Measurements from ENCODE around the gene NEUROD2.

NEUROD2 gene

GRCh38 chr17:39626171-39627046 is 18.7 kb upstream of the NEUROD2 start, which contains the start of gene PPP1R1B:
PPP1R1B (plus strand) TSS chr17:39626952; CDS start chr17:39627393, 441 bp downstream.
- H3K27ac ChIP-seq (ENCODE audit: low read depth, low read length, severe bottlenecking): no peak within 1 kb of the TSS
- no peaks in the 10 kb centered on the region for H3K9me3 ChIP-seq (ENCODE audit: control insufficient read depth, low read length)
- H3K36me3 ChIP-seq (ENCODE audit: control insufficient read depth, insufficient read depth, low read length): no peaks in the 10 kb centered on the region
- peaks cover 8% of the 10 kb centered on the region for H3K4me1 ChIP-seq (ENCODE audit: control insufficient read depth, insufficient read depth, low read length, poor library complexity, severe bottlenecking)
- H3K4me3 ChIP-seq (ENCODE audit: extremely low read depth, insufficient read depth, low read length, poor library complexity, severe bottlenecking): peak within 1 kb of the TSS; percentile 35
- 21 to 23% methylated on average over 18 to 24 of the region's 29 CpGs for WGBS, 2 experiments (ENCODE audit: insufficient coverage in 2 of 2)

DNA sequence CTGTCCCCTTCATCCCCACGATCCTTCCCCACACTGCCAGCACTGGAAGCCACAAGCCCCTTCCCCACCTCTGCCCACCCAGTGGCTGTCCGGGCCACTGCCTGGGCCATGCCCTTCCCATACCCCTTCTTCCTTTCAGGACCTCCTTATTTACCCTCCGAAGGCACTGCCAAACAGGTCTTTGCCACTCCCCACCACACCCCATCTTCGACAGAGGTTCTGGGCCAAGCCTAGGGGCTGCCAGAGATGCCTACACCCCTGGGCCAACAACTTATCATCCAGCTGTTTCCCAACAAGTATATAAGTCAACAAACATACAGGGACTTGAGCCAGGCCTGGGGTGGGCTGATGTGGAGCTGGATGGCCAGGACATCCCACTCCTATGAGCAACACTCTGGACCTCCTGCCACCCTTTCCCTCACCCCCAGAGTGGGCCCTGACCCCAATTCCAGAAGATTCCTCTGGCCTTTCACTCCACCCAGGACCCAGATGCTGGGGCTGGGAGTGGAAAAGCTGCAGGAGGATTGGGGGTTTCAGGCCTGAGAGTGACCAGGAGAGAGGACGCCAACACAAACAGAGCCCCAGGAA is 17.6 kb upstream of the NEUROD2 start:
- Histone ChIP-seq H3K27ac (ENCODE audit: low read depth, low read length, severe bottlenecking) (no peak overlapping the region), H3K36me3 (ENCODE audit: control insufficient read depth, insufficient read depth, low read length) (no peaks in the 10 kb centered on the region), H3K4me3 (ENCODE audit: extremely low read depth, insufficient read depth, low read length, poor library complexity, severe bottlenecking) (no peak overlapping the region), H3K9me3 (ENCODE audit: control insufficient read depth, low read length) (no peaks in the 10 kb centered on the region), H3K4me1 (ENCODE audit: control insufficient read depth, insufficient read depth, low read length, poor library complexity, severe bottlenecking) (peaks cover 4% of the 10 kb centered on the region)
- 70 to 72% methylated on average over 3 of the region's 5 CpGs for WGBS, 2 experiments (ENCODE audit: insufficient coverage in 2 of 2)

- H3K27ac ChIP-seq (ENCODE audit: low read depth, low read length, severe bottlenecking): no peak overlapping the region
- peaks cover 4% of the 10 kb centered on the region for H3K4me1 ChIP-seq (ENCODE audit: control insufficient read depth, insufficient read depth, low read length, poor library complexity, severe bottlenecking)
- WGBS, 2 experiments (ENCODE audit: insufficient coverage in 2 of 2): 62 to 71% methylated on average over 6 to 7 of the region's 8 CpGs
- no peaks in the 10 kb centered on the region for H3K9me3 ChIP-seq (ENCODE audit: control insufficient read depth, low read length)
- H3K36me3 ChIP-seq (ENCODE audit: control insufficient read depth, insufficient read depth, low read length): no peaks in the 10 kb centered on the region
- no peak overlapping the region for H3K4me3 ChIP-seq (ENCODE audit: extremely low read depth, insufficient read depth, low read length, poor library complexity, severe bottlenecking)
Observed at GRCh38 chr17:39624313-39624712, 16.6 kb upstream of the NEUROD2 start.

DNA sequence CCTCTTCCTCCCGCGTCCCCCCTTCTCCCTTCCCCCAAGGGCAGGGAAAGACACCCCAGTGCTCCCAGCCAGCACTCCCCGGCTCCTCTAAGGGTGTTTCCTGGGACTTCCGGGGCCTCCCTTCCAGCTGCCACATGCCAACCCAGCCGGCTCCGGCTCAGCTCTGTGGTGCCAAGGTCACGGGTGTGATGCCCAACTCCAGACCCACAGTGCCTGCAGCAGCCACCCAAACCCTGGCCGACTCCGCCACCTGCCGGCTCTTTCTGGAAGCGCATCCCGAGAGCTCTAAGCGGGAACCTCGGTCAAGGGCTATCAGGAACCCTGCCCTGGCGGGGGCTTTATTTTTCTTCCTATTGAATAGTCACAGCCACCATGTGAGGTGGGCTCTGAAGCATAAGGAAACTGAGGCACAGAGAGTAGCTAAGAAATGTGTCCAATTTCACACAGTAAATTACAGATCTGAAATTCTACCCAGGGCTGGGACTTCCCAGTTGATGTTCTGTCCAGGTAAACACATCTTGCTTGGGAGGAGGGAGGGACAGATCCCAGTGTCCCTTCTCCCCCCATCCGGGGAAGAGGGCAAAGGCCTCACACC is 15.7 kb upstream of the NEUROD2 start:
- no peaks in the 10 kb centered on the region for H3K9me3 ChIP-seq (ENCODE audit: control insufficient read depth, low read length)
- no peaks in the 10 kb centered on the region for H3K36me3 ChIP-seq (ENCODE audit: control insufficient read depth, insufficient read depth, low read length)
- WGBS, 2 experiments (ENCODE audit: insufficient coverage in 2 of 2): 10 to 12% methylated on average over 12 to 14 of the region's 16 CpGs
- no peak overlapping the region for H3K4me3 ChIP-seq (ENCODE audit: extremely low read depth, insufficient read depth, low read length, poor library complexity, severe bottlenecking)
- H3K4me1 ChIP-seq (ENCODE audit: control insufficient read depth, insufficient read depth, low read length, poor library complexity, severe bottlenecking): peaks cover 4% of the 10 kb centered on the region
- H3K27ac ChIP-seq (ENCODE audit: low read depth, low read length, severe bottlenecking): no peak overlapping the region

- WGBS, 2 experiments (ENCODE audit: insufficient coverage in 2 of 2): 74 to 83% methylated on average over 4 to 10 of the region's 16 CpGs
- Histone ChIP-seq H3K4me1 (ENCODE audit: control insufficient read depth, insufficient read depth, low read length, poor library complexity, severe bottlenecking) (peaks cover 4% of the 10 kb centered on the region), H3K4me3 (ENCODE audit: extremely low read depth, insufficient read depth, low read length, poor library complexity, severe bottlenecking) (no peak overlapping the region), H3K27ac (ENCODE audit: low read depth, low read length, severe bottlenecking) (no peak overlapping the region), H3K36me3 (ENCODE audit: control insufficient read depth, insufficient read depth, low read length) (no peaks in the 10 kb centered on the region), H3K9me3 (ENCODE audit: control insufficient read depth, low read length) (no peaks in the 10 kb centered on the region)
Observed at GRCh38 chr17:39622380-39623006, 14.8 kb upstream of the NEUROD2 start.

GRCh38 chr17:39621523-39622379 is 14.0 kb upstream of the NEUROD2 start:
- Histone ChIP-seq H3K27ac (ENCODE audit: low read depth, low read length, severe bottlenecking) (no peak overlapping the region), H3K4me3 (ENCODE audit: extremely low read depth, insufficient read depth, low read length, poor library complexity, severe bottlenecking) (no peak overlapping the region), H3K9me3 (ENCODE audit: control insufficient read depth, low read length) (no peaks in the 10 kb centered on the region), H3K4me1 (ENCODE audit: control insufficient read depth, insufficient read depth, low read length, poor library complexity, severe bottlenecking) (peaks cover 2% of the 10 kb centered on the region), H3K36me3 (ENCODE audit: control insufficient read depth, insufficient read depth, low read length) (no peaks in the 10 kb centered on the region)
- WGBS, 2 experiments (ENCODE audit: insufficient coverage in 2 of 2): 7 to 16% methylated on average over 19 to 22 of the region's 26 CpGs

DNA sequence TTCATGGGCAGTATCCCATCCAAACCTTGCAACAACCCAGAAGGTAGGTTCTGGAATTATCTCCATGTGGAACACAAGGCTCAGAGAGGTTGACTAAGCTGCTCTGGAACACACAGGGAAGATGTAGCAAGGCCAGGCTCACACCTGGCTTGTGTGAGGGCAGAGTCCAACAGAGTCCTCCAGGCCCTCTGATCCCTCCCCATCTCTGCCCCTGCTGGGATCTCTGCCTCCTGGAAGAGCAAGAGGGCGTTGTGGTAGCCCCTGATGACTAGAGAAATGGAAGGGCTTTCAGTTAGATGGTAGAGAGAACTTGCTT is 12.0 kb upstream of the NEUROD2 start:
- H3K36me3 ChIP-seq (ENCODE audit: control insufficient read depth, insufficient read depth, low read length): no peaks in the 10 kb centered on the region
- H3K27ac ChIP-seq (ENCODE audit: low read depth, low read length, severe bottlenecking): no peak overlapping the region
- no peak overlapping the region for H3K4me3 ChIP-seq (ENCODE audit: extremely low read depth, insufficient read depth, low read length, poor library complexity, severe bottlenecking)
- H3K9me3 ChIP-seq (ENCODE audit: control insufficient read depth, low read length): no peaks in the 10 kb centered on the region
- no peaks in the 10 kb centered on the region for H3K4me1 ChIP-seq (ENCODE audit: control insufficient read depth, insufficient read depth, low read length, poor library complexity, severe bottlenecking)
- WGBS, 2 experiments (ENCODE audit: insufficient coverage in 2 of 2): 0% methylated on average over 1 of the region's 1 CpG

GRCh38 chr17:39618956-39619785 is 11.5 kb upstream of the NEUROD2 start:
- H3K36me3 ChIP-seq (ENCODE audit: control insufficient read depth, insufficient read depth, low read length): no peaks in the 10 kb centered on the region
- H3K9me3 ChIP-seq (ENCODE audit: control insufficient read depth, low read length): no peaks in the 10 kb centered on the region
- no peak overlapping the region for H3K27ac ChIP-seq (ENCODE audit: low read depth, low read length, severe bottlenecking)
- 51 to 59% methylated on average over 10 to 12 of the region's 13 CpGs for WGBS, 2 experiments (ENCODE audit: insufficient coverage in 2 of 2)
- no peak overlapping the region for H3K4me3 ChIP-seq (ENCODE audit: extremely low read depth, insufficient read depth, low read length, poor library complexity, severe bottlenecking)
- no peaks in the 10 kb centered on the region for H3K4me1 ChIP-seq (ENCODE audit: control insufficient read depth, insufficient read depth, low read length, poor library complexity, severe bottlenecking)

DNA sequence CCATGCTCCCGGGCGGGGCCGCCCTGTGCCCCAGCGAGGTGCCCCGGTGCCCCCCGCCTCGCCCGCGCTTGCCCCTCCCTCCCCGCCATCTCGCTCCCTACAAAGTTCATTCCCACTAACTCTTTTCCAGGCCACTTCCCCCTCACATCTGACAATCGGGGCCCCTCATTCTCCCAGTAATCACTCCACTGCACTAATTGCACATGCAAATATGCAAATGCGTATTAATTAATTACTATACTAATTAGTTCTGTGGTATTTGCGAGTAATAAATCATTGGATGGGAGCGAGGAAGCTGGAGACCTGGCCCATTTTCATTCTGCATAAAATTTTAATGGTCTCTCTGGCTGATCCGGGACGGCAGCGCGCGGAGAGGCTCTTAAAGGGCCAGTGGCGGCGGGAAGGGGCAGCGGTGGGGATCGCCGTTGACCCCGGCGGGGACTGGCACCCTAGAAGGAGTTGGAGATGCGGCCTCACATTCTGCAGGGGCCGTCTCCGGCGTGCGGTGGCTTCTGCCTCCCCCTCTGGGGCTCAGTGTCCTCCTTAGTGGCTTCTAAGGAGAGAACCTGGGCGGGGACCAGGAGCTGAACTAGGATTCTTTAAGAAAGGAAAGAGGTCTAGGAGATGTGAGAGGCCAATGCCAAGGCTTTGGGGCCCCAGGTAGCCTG is 10.7 kb upstream of the NEUROD2 start:
- no peaks in the 10 kb centered on the region for H3K36me3 ChIP-seq (ENCODE audit: control insufficient read depth, insufficient read depth, low read length)
- no peaks in the 10 kb centered on the region for H3K9me3 ChIP-seq (ENCODE audit: control insufficient read depth, low read length)
- H3K4me1 ChIP-seq (ENCODE audit: control insufficient read depth, insufficient read depth, low read length, poor library complexity, severe bottlenecking): no peaks in the 10 kb centered on the region
- H3K4me3 ChIP-seq (ENCODE audit: extremely low read depth, insufficient read depth, low read length, poor library complexity, severe bottlenecking): peak overlapping the region; percentile 41
- 1 to 2% methylated on average over 28 to 31 of the region's 33 CpGs for WGBS, 2 experiments (ENCODE audit: insufficient coverage in 2 of 2)
- no peak overlapping the region for H3K27ac ChIP-seq (ENCODE audit: low read depth, low read length, severe bottlenecking)

Data from mesodermal cell (in vitro differentiated cells).